HCEC 1CT (cell line): Measurements from ENCODE around the gene SOX6.

Source experiments
- DNase-seq: peaks from one replicate; pipeline ENCODE4 v3.0.0-alpha.2; 2017

The SOX6 gene

DNA sequence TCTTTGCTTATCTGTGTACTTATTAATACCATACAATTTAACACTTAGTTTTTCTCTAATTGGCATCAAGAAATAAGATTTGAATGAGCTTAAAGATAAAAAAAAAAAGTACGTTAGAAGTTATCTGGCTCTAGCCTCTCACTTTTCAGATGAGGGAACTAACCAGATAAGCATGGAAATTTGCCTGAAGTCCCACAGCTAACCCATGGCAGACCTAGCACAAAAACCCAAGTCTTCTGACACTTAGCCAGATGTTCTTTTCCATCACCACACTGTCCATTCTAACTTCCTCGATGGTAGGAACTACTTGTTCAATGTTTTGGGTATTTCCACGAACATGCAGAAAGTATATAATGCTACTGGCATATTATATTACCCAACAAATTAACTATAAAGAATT is 7.4 kb upstream of the SOX6 start:
- DNase-seq, result no peak

DNA sequence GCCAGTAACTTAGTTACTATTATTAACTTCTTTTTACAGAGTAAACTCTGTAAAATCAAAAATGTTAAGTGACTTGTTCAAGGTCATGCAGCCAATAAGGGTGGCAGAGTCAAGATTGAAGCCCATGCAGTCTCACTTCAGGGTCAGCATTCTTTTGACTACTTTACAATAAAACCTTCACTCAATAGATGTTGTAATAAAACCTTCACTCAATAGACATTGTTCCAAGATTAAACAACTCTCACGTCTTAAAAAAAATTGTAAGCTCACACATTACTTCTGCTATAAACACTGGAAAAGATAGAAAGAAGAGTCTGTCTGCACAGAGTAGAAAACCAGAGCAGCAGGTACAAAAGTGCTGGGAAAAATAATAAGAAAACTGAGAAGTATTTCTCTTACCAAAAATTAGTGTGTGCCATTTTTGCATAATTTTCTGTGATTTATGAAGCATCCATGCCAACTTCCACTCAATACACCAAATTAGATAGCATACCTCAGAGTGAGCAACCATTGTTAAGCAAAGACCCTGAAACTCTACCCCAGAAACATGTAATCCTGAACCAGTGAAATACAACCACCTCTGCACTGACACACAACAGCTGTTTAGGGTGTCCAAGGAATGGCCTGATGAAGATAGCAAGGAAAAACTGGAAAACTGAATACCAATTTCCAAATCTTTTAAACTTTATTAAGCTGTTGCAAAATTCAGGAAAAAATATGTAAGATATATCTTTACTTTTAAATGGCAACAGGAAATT is 4.9 kb upstream of the SOX6 start:
- no peak for DNase-seq

DNA sequence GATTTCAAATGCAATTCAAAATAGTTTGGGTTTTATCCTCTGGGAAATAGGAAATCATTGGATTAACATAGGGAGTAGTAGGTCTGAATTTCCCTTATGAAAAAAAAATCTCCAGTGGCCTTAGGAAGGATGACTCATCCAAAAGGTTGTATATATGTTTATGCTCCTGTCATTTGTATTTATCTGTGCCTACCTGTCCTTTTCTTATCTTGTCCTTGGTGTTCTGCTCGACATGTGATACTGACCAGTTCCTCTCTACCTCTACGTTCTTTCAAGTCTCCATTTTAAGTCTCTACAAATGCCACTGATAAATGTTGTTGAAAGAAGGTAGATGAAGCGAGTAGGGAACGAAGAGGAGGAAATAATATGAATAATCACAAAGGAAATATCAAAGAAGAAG is 3.0 kb upstream of the SOX6 start:
- DNase-seq, result no peak

DNA sequence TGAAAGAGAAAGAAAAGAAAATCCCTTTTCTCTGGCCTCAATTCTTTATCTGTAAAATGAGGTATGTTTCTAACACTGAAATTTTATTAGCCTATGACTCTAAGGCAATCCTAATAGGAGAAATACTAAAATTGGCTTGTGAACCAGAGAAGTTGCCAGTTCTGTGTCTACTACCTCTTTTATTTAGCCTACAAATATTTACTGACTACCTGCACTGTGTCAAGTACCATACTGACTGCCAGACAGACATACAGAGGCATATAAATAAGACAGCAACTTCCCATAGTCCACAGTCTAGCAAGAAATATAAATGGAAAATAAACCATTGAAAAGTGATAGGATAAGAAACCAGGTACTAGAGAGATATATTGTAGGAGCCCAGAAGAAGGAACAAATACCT is 2.4 kb upstream of the SOX6 start:
- DNase-seq, result no peak

DNA sequence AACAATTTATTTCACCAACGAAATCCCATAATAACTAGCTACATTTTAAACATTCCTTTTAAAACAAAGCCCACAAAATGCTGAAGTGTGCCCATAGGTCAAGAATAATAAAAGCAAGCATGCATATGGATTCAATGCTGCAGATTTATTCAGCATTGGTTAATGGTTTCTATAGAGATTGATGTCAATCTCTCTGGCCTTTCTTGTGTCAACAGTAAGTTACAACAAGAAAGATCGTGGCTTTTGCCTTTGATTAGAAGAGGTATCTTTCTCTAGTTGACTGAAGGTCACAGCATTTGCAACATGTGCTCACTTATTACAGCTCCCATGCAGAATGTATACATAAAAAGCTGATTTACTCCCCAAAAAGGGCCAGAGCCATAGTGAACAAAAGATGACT is 1.4 kb upstream of the SOX6 start:
- DNase-seq, result no peak

DNA sequence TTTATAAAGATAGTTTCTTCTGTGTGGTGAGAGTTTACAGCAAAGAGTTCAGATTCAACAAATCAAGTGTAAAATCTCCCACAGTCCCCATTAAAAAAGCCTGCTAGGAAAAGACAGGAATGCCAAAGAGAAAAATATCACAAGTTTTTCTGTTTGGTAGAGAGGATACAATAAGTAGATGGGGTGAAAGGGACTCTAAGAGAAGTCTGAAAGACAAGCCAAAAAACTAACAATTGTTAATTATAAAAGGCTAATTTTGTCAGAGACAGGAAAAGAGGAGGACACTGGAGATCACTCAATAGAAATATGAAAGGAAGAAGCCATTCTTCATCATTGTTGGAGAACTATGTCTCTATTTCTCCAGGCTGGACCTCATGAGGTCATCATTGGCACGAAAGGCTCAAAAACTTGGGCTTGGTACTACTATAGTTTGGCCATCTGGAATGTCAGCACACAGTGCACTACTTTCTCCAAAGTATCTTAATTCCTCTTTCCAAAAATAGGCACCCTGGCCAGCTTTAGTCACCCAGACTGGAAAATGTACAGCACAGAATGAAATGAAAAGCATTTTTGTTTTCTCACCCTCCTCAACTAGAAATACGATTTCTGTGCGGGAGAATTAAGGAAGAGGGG is 531 bp upstream of the SOX6 start:
- no peak for DNase-seq

DNA sequence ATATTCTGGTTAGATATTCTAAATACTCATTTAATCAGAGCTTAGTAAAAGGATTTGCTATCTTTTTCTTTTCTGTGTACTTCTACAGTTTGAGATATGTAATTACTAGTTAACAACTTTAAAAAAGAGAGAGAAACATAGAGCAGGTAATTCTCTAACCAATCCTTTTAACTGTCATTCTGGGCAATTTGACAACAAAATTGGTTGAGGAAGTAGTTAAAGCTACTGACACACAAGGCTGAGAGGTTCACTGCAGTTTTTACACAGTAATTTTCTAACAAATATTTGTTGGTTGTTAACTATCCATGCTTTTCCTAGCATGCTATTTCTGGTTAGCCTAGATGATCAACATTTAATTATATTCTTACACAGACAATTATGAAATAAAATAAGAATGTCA is 3.6 kb downstream of the SOX6 start:
- DNase-seq, result no peak

DNA sequence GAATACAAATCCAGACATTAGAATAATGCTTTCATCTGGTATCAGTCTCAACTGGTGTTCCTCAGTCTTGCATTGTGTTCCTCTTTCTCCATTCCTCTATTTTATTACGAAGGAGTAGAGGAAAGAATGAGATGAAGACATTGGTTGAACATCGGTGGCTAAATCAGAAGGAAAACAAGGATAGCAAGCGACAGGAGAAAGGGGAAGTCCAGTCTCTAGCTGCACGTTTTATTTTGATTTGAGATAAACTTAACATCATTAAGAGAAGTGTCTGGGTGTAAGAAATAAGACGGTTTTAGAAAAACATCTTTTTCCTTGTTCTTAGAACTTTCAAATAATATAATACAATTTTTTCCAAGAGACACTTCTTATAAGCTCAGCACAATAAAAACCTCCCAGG is 6.2 kb downstream of the SOX6 start:
- DNase-seq, result no peak

DNA sequence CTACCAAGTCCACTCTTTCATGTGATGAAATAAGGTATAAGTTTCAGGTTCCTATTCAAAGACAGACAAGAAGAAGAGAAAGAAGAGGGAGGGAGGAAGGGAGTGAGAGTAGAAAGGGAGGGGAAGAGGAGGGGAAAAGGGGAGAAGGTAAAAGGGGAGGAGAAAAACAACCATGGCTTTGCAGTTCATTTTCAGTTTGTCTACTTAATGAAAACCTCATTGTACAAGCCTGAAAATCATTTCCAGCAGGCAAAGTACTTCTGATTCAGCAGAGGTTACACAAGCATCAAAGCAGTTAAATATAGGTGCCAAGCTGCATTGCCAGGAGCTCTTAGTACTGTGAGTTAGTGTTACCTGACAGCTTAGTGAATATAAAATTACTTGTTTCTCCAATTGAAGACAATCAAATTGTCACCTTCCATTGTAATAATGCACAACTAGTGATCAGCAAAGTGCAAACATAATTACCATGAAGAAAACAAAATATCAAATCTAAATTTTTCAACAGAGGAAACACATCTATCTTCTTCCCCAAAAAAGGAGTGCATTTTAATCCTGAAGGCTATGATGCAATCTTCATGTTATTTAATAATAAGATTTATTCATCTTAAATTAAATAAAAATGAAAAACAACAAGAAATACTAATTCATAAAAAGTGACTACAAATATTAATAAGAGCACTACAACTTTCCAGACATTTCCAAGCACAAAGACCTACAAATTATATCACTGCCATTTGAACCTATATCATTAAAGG is 8.2 kb downstream of the SOX6 start:
- DNase-seq, result no peak

DNA sequence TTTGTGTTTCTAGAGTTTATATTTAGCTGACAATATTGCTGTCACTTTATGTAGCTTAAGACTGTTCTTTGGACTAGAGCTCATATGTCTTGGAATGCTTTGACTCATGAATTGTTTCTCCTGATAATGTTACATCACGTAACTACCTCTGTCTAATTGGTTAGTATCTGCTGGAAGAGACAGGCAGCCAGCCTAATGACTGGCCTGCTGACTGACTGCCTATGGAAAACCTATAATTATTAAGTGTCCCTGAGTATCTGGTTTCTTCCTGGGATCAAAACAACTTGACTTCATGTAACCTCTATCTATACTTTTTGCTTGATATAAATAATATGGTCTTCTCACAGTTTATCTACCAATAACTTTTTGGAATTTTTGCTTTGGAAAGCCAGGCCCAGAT is 9.4 kb downstream of the SOX6 start:
- no peak for DNase-seq

DNA sequence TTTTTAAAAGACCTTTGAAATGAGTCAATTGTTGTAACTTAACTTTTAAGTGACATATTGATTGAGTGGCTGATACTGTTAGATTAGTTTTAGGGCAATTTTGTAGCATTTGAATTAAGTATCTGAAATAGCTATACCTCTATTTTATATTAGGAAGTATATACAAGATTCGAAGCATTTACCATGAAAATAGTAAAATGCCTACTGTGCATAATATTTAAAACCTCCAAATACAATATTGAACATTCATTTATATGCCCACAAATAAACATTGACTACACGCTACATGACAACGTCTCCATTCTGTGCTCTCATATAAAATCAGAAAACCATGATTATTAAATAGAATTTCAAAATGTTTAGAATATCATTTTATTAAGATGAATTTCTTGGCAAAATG is 14.5 kb downstream of the SOX6 start:
- no peak for DNase-seq

DNA sequence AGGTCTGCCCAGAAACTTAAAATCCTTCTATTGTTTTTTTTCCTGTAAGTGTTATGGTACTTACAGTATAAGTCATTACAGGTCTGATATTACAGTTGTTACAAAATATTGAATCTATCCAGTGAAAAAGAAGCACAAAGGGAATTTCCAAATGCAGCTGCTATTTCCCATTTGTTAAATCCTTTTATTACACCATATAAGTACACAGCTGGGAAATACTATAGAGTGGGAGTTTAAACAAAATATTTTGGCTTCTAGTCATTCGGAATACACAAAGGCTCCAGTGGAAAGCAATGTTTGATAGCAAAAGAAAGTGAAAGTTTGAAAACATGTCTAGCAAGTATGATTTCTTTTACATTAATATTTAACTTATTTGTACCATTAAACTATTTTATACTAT is 18.0 kb downstream of the SOX6 start:
- no peak for DNase-seq

DNA sequence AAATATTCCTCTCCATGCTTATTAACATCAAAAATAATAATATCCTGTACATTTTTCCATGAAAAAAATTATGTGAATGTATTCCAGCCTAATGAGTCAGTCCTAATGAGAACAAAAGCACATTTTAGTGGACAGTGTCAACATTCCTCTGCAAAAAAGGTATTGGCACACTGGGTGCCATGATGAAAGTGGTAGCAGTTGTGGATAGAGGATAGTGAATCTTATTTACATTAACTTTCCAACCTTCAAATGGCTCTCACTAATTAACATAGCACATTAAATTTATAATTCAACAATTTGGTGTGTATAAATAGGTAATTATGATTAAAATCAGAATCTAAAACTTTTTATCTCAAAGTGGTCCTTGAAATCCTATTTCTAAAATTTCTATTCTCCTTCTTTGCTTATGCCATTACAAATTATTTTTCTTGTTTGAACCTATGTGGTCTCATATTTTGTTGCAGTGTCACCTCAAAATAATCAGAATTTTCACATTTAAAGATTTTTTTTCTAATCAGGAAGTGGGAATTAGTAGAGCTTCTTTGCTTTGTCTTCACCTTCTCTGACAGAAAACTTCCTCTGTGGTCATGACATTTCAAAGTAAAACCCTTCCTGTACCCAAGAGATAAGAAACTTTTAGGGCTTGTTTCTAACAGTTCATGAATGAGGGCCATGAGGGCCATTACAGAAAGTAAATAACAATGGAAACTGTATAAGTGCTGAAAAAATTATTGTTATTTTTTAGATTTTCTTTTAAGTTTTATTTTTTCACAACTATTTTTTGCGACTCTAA is 18.7 kb downstream of the SOX6 start:
- DNase-seq, result no peak

DNA sequence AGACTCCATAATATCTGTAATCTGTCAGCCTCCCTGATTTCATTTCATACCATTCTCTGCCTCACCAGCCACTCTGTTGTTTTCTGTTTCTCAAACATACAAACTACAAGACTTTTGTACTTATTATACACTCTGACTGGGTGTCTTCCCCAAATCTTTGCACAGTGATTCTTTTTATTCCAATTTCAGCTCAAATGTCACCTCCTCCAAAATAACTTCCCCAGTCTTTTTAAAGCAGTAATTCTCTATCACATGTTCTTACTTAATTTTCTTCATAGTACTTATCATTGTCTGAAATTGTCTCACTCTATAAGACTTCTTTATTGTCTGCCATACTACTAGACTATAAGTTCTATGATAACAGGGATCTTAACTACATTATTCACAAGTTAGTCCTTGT is 19.6 kb downstream of the SOX6 start:
- no peak for DNase-seq

DNA sequence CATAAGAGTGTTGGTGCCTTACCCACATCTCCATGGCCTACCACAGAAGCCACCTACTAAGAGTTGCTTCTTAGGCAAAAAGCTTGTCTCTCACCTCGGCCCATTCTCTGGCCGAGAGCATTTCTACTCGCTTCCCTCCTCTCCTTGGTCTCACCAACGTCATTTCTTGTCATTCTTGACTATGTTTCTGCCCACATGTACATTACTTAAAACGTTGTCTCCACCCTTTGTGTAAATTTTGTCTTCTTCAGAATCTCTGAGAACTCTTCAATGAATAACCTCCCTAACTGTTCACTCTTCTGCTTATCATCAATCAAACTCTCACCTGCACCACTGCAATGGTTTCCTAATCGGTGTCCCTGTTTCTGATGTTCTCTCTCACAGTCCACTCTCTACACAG is 20.1 kb downstream of the SOX6 start:
- DNase-seq, result no peak

DNA sequence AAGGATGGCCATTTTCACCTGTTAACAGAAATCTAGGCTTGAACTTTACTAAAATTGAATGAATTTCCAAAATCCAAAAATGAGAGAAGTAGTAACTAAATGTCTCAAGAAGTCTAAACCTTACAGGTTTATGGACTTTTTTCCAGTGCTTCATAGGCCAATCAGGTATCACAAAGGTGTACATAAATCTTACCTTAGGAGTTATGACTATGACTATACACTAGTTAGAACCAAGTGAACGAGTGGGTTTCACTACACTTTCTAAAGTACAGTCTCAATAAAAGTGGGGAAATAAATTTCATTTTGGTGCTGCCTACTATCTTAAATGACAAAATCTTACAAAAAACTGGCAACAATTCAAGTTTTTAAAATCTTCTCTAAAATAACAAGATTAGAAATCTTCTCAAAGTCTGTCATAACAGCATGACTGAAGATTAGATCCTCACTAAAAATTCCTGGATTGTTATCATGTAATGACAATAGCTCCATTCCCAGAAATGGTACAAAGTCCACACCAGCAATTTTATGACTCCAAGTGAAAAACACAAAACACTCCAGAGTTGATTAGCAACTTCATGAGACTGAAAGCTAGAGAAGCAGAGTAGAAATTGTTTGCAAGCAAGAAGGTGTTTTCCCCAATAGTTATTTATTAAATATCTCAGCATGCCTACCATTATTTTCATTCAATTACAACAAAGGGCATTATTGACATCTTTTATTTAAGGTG is 20.9 kb downstream of the SOX6 start:
- DNase-seq, result no peak

DNA sequence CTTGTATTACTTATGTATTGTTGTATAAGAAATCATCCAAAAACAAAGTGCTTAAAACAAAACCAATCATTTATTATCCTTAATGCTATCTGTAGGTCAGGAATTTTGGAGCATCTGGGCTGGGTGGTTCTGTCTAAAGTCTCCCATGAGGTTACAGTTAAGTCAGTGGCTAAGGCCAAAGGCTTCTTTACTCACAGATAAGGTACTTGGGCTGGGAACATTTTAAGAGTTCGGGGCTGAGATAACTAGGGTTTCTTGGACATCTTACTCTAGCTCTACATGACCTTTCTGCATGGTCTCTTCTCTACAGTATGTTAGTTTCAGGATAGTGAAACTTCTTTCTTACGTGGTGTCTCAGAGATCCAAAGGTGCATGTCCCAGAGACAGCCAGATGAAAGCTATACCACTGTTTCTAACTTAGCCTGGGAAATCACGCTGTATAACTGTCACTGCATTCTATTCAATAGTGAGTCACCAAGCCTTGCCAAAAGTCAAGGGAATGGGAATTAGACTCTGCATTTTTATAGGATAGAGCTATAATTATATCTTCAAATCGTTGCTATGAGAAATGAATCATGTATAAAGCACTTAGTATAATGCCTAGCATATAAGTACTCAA is 29.6 kb downstream of the SOX6 start:
- DNase-seq, result no peak

DNA sequence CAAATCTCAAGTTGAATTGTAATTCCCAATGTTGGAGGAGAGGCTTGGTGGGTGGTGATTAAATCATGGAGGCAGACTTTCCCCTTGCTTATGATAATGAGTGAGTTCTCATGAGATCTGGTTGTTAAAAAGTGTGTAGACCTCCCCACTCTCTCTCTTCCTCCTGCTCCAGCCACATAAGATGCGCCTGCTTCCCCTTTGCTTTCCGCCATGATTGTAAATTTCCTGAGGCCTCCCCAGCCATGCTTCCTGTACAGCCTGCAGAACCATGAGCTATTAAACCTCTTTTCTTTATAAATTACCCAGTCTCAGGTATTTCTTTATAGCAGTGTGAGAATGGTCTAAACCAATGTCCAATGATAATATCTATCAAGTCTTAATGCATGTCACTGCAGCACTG is 34.2 kb downstream of the SOX6 start:
- DNase-seq, result no peak

DNA sequence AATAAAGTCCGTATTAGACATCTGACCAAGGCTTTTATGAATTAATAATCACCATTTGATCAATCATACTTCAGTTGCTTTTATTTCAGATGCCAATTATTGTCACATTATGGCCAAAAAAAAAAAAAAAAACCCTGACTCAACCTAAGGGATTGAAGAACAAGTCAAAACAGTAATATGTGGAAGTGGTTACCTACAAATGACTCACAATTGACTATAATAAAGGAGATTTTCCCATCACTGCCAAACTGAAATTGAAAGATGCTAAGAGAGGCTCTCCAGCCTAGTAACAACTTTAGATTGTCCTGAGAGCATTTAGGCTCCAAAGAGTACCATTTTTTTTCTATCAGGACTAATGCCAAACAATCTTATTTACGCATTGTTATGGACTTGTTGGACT is 35.2 kb downstream of the SOX6 start:
- no peak for DNase-seq

DNA sequence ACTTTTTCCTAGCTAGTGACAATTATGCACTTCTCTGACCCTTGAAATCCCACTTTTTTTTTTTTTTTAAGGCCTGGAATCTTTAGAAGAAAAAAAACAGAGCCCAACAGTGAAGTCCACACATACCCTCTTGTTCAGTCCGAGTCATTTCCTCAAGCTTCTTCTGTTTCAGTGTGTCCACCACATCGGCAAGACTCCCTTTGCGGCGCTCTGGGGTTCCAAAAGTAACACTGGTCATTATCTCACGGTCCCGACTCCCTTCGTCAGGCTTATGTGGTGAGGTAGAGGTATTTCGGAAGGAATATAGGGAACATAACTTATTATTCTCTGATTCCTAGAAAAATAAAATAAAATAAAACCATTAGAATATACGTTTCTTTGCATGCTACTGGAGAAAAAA is 38.0 kb downstream of the SOX6 start:
- DNase-seq, result no peak

DNA sequence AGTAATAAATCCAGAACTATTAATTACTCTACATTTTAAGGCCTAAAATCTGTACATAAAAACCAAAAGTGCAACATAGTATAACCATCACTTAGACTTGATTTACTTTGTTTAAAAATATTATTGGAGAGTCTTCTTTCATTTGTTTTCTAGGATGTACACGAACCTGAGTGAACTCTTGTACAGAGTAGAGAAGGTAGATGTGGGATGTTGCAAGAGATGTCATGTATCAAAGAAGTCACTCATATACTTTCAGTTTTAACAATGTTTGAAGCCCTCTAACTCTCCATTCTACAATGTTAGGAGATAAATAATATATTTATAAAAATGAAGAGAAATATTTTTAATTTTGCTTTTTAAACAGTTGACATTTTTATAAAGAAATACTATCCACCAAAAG is 38.6 kb downstream of the SOX6 start:
- DNase-seq, result no peak

DNA sequence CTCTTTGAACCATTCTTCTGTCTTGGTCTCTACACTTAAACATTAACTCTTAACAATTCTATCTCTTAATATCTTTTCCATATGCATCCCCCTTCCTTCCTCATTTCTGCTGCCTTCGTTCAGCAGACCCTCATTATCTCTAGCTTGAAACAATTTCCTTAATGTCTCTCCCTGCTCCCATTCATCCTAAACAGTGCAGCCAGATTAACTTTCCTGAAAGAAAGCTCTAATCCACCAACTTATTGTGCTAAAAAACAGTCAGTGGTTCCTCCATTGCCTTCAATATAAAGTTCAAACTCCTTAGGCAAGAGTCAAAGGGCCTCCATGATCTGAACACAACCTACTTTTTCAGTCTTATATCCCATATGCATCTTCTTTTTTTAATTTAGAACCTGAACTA is 42.5 kb downstream of the SOX6 start:
- no peak for DNase-seq
